HL-60 (cell line): ENCODE measurements around the gene HRK.
A peak's percentile ranks its signal among the peaks of the same experiment; 100 is the strongest.

Source experiments
- DNase-seq, 2 experiments: peaks; one replicate each; pipeline ENCODE4 v3.0.0-alpha.2; 2010 to 2020; ENCODE audit warnings: low read depth in 1 of 2, low spot score in 1 of 2
- H3K27ac ChIP-seq: fragments of 250-450 bp; sonication (Bioruptor Pico); replicated peaks from 2 replicates; pipeline ENCODE4 v1.5.1; 2020; ENCODE audit warnings: mild to moderate bottlenecking, moderate library complexity
- H3K27me3 ChIP-seq: fragments of 250-450 bp; sonication (Bioruptor Pico); 2 replicates; pipeline ENCODE4 v1.5.1; 2021; ENCODE audit warnings: mild to moderate bottlenecking, moderate library complexity; ENCODE audit not compliant: insufficient read depth, poor library complexity, severe bottlenecking
- H3K4me3 ChIP-seq: replicated peaks from 2 replicates; pipeline ENCODE4 v1.5.1; 2011; ENCODE audit warnings: mild to moderate bottlenecking, control low read depth, low read length; ENCODE audit not compliant: insufficient read depth
- CTCF ChIP-seq: IDR thresholded peaks from one replicate; pipeline ENCODE4 v1.5.1; 2011; ENCODE audit warnings: low read length, control low read depth, inconsistent platforms; ENCODE audit not compliant: insufficient read depth
- GABPA ChIP-seq: IDR thresholded peaks from 2 replicates; pipeline ENCODE4 v1.6.1; 2012; ENCODE audit warnings: low read depth
- POLR2AphosphoS5 ChIP-seq: IDR thresholded peaks from 2 replicates; pipeline ENCODE4 v1.6.1; 2012; ENCODE audit warnings: low read depth
- REST ChIP-seq: IDR thresholded peaks from 2 replicates; pipeline ENCODE4 v1.6.1; 2012; ENCODE audit warnings: low read depth; ENCODE audit not compliant: insufficient replicate concordance
- SPI1 ChIP-seq: IDR thresholded peaks from 2 replicates; pipeline ENCODE4 v1.6.1; 2012; ENCODE audit warnings: low read depth, mild to moderate bottlenecking, borderline replicate concordance

The HRK gene

DNA sequence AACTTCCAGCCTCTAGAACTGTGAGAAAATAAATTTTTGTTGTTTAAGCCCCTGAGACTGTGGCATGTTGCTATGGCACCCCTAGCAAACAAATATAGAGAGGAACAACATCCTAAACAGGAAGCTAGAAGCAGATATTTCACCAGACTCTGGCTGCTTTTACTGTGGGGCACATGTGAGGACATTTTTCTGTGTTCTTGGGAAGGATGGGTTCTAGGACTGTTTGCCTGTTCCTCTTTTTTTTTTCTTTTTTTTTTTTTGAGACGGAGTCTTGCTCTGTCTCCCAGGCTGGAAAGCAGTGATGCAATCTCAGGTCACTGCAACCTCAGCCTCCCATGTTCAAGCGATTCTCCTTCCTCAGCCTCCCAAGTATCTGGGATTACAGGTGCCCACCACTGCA, 4.2 kb upstream of the HRK start:
- H3K4me3 ChIP-seq = no peak overlapping the region

GRCh38 chr12:116884871-116885270, 3.6 kb upstream of the HRK start:
- H3K4me3 ChIP-seq = no peak overlapping the region
- TF ChIP-seq REST = no peak
- TF ChIP-seq POLR2AphosphoS5 = no peak
- TF ChIP-seq CTCF = no peak
- no peak for TF ChIP-seq GABPA
- no peak for TF ChIP-seq SPI1
- peaks cover 33% of the 10 kb centered on the region for H3K27me3 ChIP-seq
- peak in 1 of 2 experiments; percentile 57 for DNase-seq
- peak overlapping the region; percentile 83 for H3K27ac ChIP-seq

More for the DNA sequence above, 4.2 kb upstream of the HRK start:
- Histone ChIP-seq H3K27me3 (peaks cover 27% of the 10 kb centered on the region), H3K27ac (peak overlapping the region; percentile 83)
- DNase-seq = peak; percentile 84 to 86
- TF ChIP-seq GABPA (no peak), SPI1 (peak; percentile 92), POLR2AphosphoS5 (peak; percentile 38; the same call in 1 of the 2 replicates), REST (no peak), CTCF (no peak)

- H3K4me3 ChIP-seq = no peak overlapping the region
- no peak for DNase-seq
- H3K27ac ChIP-seq = no peak overlapping the region
- peaks cover 52% of the 10 kb centered on the region for H3K27me3 ChIP-seq
- TF ChIP-seq POLR2AphosphoS5 (no peak), SPI1 (no peak), CTCF (no peak), GABPA (no peak), REST (no peak)
These were observed 1.5 kb upstream of the HRK start for GRCh38 chr12:116882742-116883141.
